K562 treated with DMSO at 1 percent for 12 hours (cell line): ENCODE results near the gene PRIM2. TPM values are rescaled to one million over a fixed set of nuclear protein-coding genes. Genes with fewer than 3 reads are reported as not detected.

ENCODE experiments used
- total RNA-seq: library from RNA; unstranded; fragments of 300-600 nt; gene quantifications from 2 replicates; pipeline ENCODE4 v1.2.3, GENCODE V29; 2022; ENCODE audit not compliant: insufficient read depth

Gene PRIM2, protein sequence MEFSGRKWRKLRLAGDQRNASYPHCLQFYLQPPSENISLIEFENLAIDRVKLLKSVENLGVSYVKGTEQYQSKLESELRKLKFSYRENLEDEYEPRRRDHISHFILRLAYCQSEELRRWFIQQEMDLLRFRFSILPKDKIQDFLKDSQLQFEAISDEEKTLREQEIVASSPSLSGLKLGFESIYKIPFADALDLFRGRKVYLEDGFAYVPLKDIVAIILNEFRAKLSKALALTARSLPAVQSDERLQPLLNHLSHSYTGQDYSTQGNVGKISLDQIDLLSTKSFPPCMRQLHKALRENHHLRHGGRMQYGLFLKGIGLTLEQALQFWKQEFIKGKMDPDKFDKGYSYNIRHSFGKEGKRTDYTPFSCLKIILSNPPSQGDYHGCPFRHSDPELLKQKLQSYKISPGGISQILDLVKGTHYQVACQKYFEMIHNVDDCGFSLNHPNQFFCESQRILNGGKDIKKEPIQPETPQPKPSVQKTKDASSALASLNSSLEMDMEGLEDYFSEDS
- 12.5 and 25.7 TPM in 2 replicates for total RNA-seq

GRCh38 chr6:57317060-57317943, at the start of gene PRIM2:
Gene PRIM2, plus strand, starts transcription at chr6:57317630. Its CDS starts 816 bp downstream, at chr6:57318446.

Other genes starting within 250 kb of the PRIM2 start
- gene ZNF451, start 227.4 kb upstream of the PRIM2 start, total RNA-seq = 4.9 and 21.6 TPM in 2 replicates
- gene BAG2, start 145.3 kb upstream of the PRIM2 start, total RNA-seq = 4.3 and 7.2 TPM in 2 replicates
- gene RAB23, start 95.3 kb upstream of the PRIM2 start, total RNA-seq = 5.9 and 10.8 TPM in 2 replicates